HG02943 (cell line): ENCODE data around the gene PHLPP1.
"Not testable (repeated sequence)": the region's sequence is repeated elsewhere in the genome, so short reads cannot be mapped to it uniquely, and the experiment has no call there.

ENCODE experiments used
- ATAC-seq: cut with Tn5 transposase; IDR thresholded peaks from one replicate; pipeline ENCODE4 v1.9.1; 2021; ENCODE audit warnings: mild to moderate bottlenecking, low read depth, moderate library complexity; ENCODE audit not compliant: unreplicated experiment

PHLPP1 gene

GRCh38 chr18:62877411-62878221 lies 162.3 kb downstream of the PHLPP1 start:
- no peak for ATAC-seq

- no peak for ATAC-seq
These were observed 163.0 kb downstream of the PHLPP1 start for GRCh38 chr18:62878305-62878704.

GRCh38 chr18:62880034-62880433 lies 164.7 kb downstream of the PHLPP1 start:
- ATAC-seq = no peak

DNA sequence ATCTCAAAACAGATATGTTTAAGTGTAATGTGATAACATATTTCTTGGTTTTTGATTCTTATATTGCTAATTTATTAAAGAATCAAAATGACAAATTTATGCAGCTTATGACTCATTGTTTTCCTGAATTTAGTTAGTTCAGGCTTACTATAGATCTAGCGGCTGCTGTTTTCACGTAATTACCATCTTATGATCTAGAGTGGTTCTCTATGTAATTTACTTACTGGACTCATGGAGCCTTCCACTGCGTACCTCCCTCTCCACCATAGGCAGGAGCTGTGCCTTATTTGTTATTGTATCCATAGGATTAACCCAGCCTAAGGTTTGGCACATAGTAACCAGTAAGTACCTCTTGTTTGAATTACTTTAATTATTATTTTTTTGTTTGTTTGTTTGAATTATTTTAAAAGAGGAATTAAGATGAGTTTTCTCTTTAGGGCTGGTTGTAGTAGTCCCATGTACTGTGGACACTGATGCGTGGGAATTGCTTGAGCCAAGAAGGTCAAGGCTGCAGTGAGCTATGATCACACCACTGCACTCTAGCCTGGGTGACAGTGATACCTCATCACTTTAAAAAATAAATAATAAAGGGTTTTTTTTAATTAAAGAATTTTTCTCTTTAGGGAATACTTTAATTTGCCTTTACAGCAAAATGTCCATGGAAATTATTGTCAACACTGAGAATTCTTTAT lies 165.5 kb downstream of the PHLPP1 start:
- no peak for ATAC-seq

DNA sequence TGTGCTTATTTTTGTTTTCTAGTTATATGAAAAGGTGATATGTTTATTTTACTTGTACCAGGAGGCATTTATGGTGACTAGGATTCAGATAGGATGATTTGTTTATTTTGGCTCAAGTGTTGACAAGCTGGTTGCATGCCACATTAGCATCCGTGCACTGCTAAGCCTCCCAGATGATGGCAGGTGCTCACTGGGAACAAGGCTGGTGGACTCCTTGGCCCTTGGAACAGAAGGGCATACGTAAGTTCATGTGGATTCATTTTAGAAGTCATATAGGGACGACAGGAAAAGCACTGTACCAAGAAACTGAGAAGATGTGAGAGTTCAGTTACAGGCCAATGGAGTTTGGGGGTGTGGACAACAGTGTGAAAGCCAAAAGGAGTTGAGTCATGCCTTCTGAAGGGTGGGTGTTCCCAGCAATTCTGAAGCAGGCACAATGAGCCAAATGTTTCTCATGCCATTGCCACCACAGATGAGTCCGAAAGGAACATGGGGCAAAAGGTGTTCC lies 166.2 kb downstream of the PHLPP1 start:
- ATAC-seq = no peak

DNA sequence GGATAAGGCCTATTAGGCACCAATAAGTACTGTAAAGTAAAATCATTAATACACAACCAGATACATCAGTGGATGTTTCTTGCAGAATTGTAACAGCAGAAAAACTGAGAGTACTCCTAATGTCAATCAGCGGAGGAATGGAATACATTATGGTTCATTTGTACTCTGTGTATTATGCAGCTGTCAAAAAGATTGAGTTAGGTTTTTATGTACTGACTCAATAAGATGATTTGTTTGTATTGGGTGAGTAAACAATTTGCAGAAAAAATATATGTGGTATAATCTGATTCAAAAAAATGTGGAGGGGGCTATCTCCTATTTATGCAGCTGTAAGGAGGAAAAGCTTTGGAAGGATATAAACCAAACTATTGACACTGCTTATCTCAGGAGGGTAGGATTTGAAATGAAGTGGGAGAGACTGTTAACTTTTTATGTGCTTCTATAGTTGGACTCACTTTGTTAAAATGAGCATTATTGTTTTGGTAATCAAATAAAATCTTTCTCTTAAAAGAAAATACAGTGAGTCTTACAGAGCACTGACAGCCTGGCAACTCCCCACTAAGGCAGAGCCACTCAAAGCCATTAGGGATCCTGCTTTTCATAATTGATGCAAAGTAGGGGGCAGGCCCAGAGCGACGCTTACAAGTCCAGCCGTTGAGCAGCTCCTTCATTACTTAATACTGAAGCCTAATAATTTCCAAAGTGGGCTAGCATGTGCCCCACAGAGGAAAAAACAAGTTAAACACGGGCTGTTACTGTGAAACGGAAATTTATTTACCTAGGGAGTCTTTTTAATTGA lies 168.8 kb downstream of the PHLPP1 start:
- ATAC-seq = no peak

DNA sequence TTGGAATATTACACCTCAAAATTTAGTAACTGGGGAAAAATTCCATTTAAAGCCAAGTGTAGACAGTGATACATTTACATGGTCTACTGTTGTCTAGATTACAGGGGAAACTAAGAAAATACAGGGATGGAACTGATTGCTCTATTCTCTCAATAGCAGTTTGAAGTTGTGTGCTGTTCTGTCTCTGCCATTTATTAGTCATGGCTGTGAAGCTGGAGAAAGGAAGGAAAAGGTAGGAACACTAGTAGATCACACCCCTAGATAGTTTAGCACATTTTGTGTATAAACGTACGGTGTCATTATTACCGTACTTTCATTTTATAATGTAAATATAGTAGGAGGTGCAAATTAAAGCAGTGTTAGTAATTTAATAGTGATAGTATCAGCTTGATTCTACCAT lies 170.5 kb downstream of the PHLPP1 start:
- ATAC-seq = no peak

- ATAC-seq = no peak
These were observed 179.5 kb downstream of the PHLPP1 start for GRCh38 chr18:62894681-62895390.

- no peak for ATAC-seq
These were observed 181.8 kb downstream of the PHLPP1 start for GRCh38 chr18:62897153-62897552.

- ATAC-seq = peak; percentile 95
These were observed 183.0 kb downstream of the PHLPP1 start for GRCh38 chr18:62898359-62898758.

DNA sequence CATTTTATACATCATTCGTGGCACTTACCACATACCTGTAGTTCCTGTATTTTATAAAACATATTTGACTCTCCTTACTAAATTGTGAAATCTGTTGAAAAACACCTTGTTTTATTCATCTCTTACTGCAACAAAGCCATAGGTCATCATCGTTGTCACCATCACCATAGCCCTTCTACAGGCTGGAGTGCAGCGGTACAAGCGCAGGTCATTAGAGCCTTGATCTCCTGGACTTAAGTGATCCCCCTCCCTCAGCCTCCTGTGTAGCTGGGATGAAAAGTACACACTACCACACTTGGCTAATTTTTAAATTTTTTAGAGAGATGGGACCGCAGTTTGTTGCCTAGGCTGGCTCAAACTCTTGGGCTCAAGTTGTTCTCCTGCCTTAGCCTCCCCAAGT lies 184.2 kb downstream of the PHLPP1 start:
- ATAC-seq = no peak

DNA sequence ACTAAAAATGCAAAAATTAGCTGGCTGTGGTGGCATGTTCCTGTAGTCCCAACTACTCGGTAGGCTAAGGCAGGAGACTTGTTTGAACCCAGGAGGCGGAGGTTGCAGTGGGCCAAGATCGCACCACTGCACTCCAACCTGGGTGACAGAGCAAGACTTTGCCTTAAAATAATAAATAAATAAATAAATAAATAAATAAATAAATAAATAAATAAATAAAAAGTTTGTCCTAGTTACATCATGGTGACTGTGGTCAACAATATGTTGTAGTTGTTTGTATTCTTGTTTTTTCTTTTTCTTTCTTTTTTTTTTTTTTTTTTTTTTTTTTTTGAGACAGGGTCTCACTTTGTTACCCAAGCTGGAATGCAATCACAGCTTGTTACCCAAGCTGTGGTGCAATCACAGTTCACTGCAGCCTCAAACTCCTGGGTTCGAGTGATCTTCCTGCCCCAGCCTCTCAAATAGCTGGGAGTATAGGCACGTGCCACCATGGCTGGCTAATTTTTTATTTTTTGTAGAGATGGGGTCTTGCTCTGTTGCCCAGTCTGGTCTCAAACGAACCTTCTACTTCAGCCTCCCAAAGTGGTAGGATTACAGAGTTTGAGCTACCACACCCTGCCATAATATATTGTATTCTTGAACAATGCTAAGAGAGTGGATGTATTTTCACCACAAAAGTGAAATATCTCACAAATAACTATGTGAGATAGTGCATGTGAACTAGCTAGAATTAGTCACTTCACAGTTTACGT lies 185.0 kb downstream of the PHLPP1 start:
- no peak for ATAC-seq

DNA sequence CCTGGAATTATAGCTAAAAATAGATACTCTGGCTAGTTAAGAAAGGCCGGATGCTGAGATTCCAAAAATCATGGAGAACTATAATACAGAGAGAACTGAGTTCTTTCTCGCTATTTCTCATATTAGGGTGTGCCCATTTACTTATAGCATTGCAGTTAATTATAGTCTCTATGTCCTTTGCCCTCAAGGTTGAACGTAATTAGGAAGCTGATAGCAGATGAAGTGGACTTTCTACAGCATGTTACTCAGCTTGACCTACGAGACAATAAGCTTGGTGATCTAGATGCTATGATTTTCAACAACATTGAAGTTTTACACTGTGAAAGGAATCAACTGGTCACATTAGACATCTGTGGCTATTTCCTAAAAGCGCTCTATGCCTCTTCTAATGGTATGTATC lies 187.4 kb downstream of the PHLPP1 start:
- no peak for ATAC-seq

DNA sequence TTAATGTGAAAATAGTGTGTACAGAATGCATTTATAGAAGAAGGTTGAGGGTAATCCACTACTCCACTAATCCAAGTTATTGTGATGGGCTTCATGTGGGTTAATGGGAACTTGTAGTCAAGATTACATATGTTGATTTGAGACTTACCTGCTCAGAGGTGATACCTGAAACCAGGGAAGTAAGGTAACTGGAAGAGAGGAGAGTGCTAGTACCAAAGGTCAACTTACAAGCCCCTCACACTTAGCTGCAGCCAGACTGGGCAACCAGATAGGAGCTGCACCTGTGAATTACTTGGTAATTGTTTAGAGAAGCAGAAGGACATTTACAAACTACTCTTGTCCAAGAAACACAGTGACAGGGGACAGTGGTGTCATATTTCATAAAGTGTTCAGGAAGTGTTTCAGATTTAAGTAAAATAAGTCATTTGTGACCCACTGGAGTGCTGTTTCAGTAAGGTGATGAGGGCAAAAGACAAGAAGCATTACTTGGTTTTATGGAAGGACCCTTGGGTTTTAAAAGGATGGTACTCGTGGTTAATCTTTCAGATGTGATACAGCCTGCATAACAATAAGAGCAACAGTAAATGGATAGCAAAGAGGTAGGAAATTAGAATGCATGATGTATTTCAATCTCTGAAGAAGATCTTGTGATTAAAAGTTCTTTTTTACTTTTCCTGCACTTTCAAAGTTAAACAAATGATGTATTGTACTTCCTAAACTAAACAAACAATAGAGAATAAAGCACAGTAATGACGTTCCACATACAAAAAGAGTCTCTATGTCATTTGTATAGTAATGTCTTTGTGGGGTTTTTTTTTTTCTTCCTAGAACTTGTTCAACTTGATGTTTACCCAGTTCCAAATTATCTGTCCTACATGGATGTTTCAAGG lies 189.3 kb downstream of the PHLPP1 start:
- no peak for ATAC-seq

DNA sequence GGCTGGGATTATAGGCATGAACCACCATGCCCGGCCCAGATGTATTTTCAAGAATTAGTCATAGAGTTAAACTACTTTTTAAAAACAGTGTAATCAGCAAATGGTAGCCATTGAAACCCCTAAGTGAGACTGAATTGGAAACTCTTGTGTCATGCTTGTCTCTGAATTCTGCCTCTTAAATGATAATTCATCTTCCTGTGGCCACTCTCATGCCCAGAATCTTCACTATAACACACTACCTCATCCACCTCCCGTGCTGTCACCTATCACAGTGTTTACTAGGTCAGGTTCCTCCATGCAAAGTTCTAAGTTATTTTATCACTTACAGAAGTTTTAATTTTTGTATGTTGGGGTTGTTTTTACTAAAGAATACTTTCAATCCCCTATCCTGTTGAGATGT lies 197.5 kb downstream of the PHLPP1 start:
- no peak for ATAC-seq

DNA sequence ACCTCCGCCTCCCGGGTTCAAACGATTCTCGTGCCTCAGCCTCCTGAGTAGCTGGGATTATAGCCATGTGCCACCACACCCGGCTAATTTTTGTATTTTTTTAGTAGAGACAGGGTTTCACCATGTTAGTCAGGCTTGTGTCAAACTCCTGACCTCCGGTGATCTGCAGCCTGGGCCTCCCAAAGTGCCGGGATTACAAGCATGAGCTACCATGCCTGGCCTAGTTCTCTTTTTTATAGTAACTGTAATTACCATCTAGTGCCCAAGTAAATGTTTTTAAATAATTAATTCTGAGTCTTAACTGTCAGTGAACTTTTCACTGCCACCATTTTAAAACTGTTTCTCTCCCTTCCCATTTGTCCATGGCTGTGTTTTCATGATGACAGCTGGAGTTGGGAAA lies 198.5 kb downstream of the PHLPP1 start:
- not testable (repeated sequence) for ATAC-seq

- ATAC-seq = no peak
These were observed 199.6 kb downstream of the PHLPP1 start for GRCh38 chr18:62914871-62915392.

GRCh38 chr18:62918361-62918760 lies 203.0 kb downstream of the PHLPP1 start:
- no peak for ATAC-seq
